H9 (cell line): Measurements from ENCODE around the gene TIMM23. TPM values are rescaled to one million over a fixed set of nuclear protein-coding genes. Genes with fewer than 3 reads are reported as not detected.

Source experiments
- DNase-seq: peaks from one replicate; pipeline ENCODE4 v3.0.0-alpha.2; 2017
- H2AFZ ChIP-seq: one replicate; pipeline ENCODE4 v1.6.1; 2013; ENCODE audit warnings: mild to moderate bottlenecking, low read length, control low read depth, moderate library complexity
- H2AK5ac ChIP-seq: 2 replicates; pipeline ENCODE4 v1.6.1; 2013; ENCODE audit warnings: low read length, control low read depth, mixed read lengths; ENCODE audit not compliant: insufficient read length
- H2BK120ac ChIP-seq: one replicate; pipeline ENCODE4 v1.6.1; 2013; ENCODE audit warnings: low read depth, mild to moderate bottlenecking, low read length, control low read depth, inconsistent platforms; ENCODE audit not compliant: poor library complexity, severe bottlenecking
- H2BK12ac ChIP-seq: 2 replicates; pipeline ENCODE4 v1.6.1; 2013; ENCODE audit warnings: low read length, control low read depth, mixed read lengths, low read depth; ENCODE audit not compliant: insufficient read length
- H2BK15ac ChIP-seq: 2 replicates; pipeline ENCODE4 v1.6.1; 2013; ENCODE audit warnings: low read depth, low read length, control low read depth
- H2BK20ac ChIP-seq: one replicate; pipeline ENCODE4 v1.6.1; 2013; ENCODE audit warnings: low read depth, mild to moderate bottlenecking, low read length, control low read depth, inconsistent platforms; ENCODE audit not compliant: poor library complexity, severe bottlenecking
- H2BK5ac ChIP-seq: 2 replicates; pipeline ENCODE4 v1.6.1; 2013; ENCODE audit warnings: low read length, control low read depth, mixed read lengths; ENCODE audit not compliant: insufficient read length
- H3K14ac ChIP-seq: 2 replicates; pipeline ENCODE4 v1.6.1; 2013; ENCODE audit warnings: low read length, control low read depth; ENCODE audit not compliant: insufficient read depth
- H3K18ac ChIP-seq: 2 replicates; pipeline ENCODE4 v1.6.1; 2013; ENCODE audit warnings: low read depth, mild to moderate bottlenecking, mixed read lengths, low read length, control low read depth; ENCODE audit not compliant: insufficient read length
- H3K23ac ChIP-seq: 2 replicates; pipeline ENCODE4 v1.6.1; 2013; ENCODE audit warnings: low read length, control low read depth, mixed read lengths, low read depth; ENCODE audit not compliant: insufficient read length
- H3K23me2 ChIP-seq: 2 replicates; pipeline ENCODE4 v1.6.1; 2013; ENCODE audit warnings: low read depth, mild to moderate bottlenecking, mixed read lengths, low read length, control low read depth; ENCODE audit not compliant: insufficient read length, poor library complexity, severe bottlenecking
- H3K27ac ChIP-seq: 2 replicates; pipeline ENCODE4 v1.5.1; 2013; ENCODE audit warnings: low read length, control low read depth, mixed read lengths, low read depth; ENCODE audit not compliant: insufficient read length
- H3K27me3 ChIP-seq: 2 replicates; pipeline ENCODE4 v1.6.1; 2013; ENCODE audit warnings: low read length, control low read depth, inconsistent platforms; ENCODE audit not compliant: insufficient read depth
- H3K4ac ChIP-seq: 2 replicates; pipeline ENCODE4 v1.6.1; 2013; ENCODE audit warnings: low read depth, mild to moderate bottlenecking, control low read depth, inconsistent platforms, low read length, moderate library complexity
- H3K4me1 ChIP-seq: 2 replicates; pipeline ENCODE4 v1.6.1; 2013; ENCODE audit warnings: low read length, control low read depth, inconsistent platforms; ENCODE audit not compliant: insufficient read depth
- H3K4me2 ChIP-seq: 2 replicates; pipeline ENCODE4 v1.6.1; 2013; ENCODE audit warnings: low read length, control low read depth, mixed read lengths; ENCODE audit not compliant: insufficient read length, insufficient read depth
- H3K56ac ChIP-seq: 2 replicates; pipeline ENCODE4 v1.6.1; 2013; ENCODE audit warnings: low read depth, mild to moderate bottlenecking, mixed read lengths, low read length, control low read depth; ENCODE audit not compliant: insufficient read length
- H3K79me1 ChIP-seq: 2 replicates; pipeline ENCODE4 v1.6.1; 2013; ENCODE audit warnings: low read depth, mild to moderate bottlenecking, moderate library complexity, low read length, control low read depth, inconsistent platforms; ENCODE audit not compliant: insufficient read depth, poor library complexity, severe bottlenecking
- H3K79me2 ChIP-seq: 2 replicates; pipeline ENCODE4 v1.6.1; 2013; ENCODE audit warnings: low read length, control low read depth, inconsistent platforms; ENCODE audit not compliant: insufficient read depth
- H3K9ac ChIP-seq: 2 replicates; pipeline ENCODE4 v1.6.1; 2013; ENCODE audit warnings: low read length, control low read depth, mixed read lengths; ENCODE audit not compliant: insufficient read length; ENCODE audit errors: extremely low read depth
- H3K9me3 ChIP-seq: one replicate; pipeline ENCODE4 v1.6.1; 2013; ENCODE audit warnings: low read depth, low read length, inconsistent platforms; ENCODE audit not compliant: control insufficient read depth
- H3T11ph ChIP-seq: one replicate; pipeline ENCODE4 v1.6.1; 2013; ENCODE audit warnings: mild to moderate bottlenecking, low read length, control low read depth, inconsistent platforms
- H4K20me1 ChIP-seq: one replicate; pipeline ENCODE4 v1.6.1; 2013; ENCODE audit not compliant: control insufficient read depth, insufficient read length, insufficient read depth
- H4K5ac ChIP-seq: 2 replicates; pipeline ENCODE4 v1.6.1; 2013; ENCODE audit warnings: low read depth, mild to moderate bottlenecking, mixed read lengths, low read length, control low read depth; ENCODE audit not compliant: insufficient read length
- H4K8ac ChIP-seq: replicated peaks from 2 replicates; pipeline ENCODE4 v1.6.1; 2013; ENCODE audit warnings: low read length, control low read depth, mixed read lengths, low read depth; ENCODE audit not compliant: insufficient read length
- H4K91ac ChIP-seq: 2 replicates; pipeline ENCODE4 v1.6.1; 2013; ENCODE audit warnings: low read depth, mild to moderate bottlenecking, moderate library complexity, mixed read lengths, low read length, control low read depth; ENCODE audit not compliant: insufficient read length
- H3K27ac Mint-ChIP-seq, 3 experiments: 2 replicates in 2 of 3; 3 replicates in 1 of 3; pipeline ENCODE4 v1.8.0; 2020 to 2021; ENCODE audit warnings: mixed read lengths in 3 of 3, mild to moderate bottlenecking in 1 of 3, moderate library complexity in 1 of 3
- H3K27me3 Mint-ChIP-seq: 2 replicates; pipeline ENCODE4 v1.8.0; 2021; ENCODE audit warnings: low read depth, mild to moderate bottlenecking, moderate library complexity, mixed read lengths
- H3K36me3 Mint-ChIP-seq, 3 experiments: 2 replicates in 2 of 3; 3 replicates in 1 of 3; pipeline ENCODE4 v1.8.0; 2020 to 2021; ENCODE audit warnings: low read depth in 3 of 3, mixed read lengths in 3 of 3; ENCODE audit not compliant: insufficient read depth in 1 of 3
- H3K4me1 Mint-ChIP-seq, 2 experiments: 2 replicates each; pipeline ENCODE4 v1.8.0; 2020; ENCODE audit warnings: mixed read lengths in 2 of 2
- H3K4me3 Mint-ChIP-seq, 2 experiments: 2 replicates in 1 of 2; 3 replicates in 1 of 2; pipeline ENCODE4 v1.8.0; 2020 to 2021; ENCODE audit warnings: mild to moderate bottlenecking in 2 of 2, mixed read lengths in 2 of 2, moderate library complexity in 1 of 2
- H3K9me3 Mint-ChIP-seq, 2 experiments: 2 replicates in 1 of 2; 3 replicates in 1 of 2; pipeline ENCODE4 v1.8.0; 2020; ENCODE audit warnings: mild to moderate bottlenecking in 2 of 2, mixed read lengths in 2 of 2, moderate library complexity in 1 of 2
- CTCF ChIP-seq: fragments of 200-600 bp; sonication (generic); conservative IDR thresholded peaks from 3 replicates; pipeline ENCODE4 v1.8.0; 2021; ENCODE audit warnings: antibody characterized with exemption, mild to moderate bottlenecking
- WGBS: extraction: QIAGEN DNeasy Blood & Tissue Kit; methylation state at CpG from one replicate; pipeline ENCODE4 v1.1.7; 2013; ENCODE audit warnings: missing lambda C conversion rate, low lambda C conversion rate, mixed read lengths; ENCODE audit not compliant: insufficient read length; ENCODE audit errors: extremely low coverage; 5-methylcytosine and 5-hydroxymethylcytosine counted together
- total RNA-seq: library from RNA; stranded (reverse); gene quantifications from 2 replicates; pipeline ENCODE4 v1.2.1, GENCODE V29; 2021

TIMM23 gene
- total RNA-seq, 1 experiment from 2014 or later: 105 TPM

- H3K23ac ChIP-seq: no peak overlapping the region
- peaks cover 3% of the 10 kb centered on the region for H3K79me1 ChIP-seq
- no peak overlapping the region for H3T11ph ChIP-seq
- H3K27ac Mint-ChIP-seq: no peak overlapping the region; a peak in 1 of 7 replicates
- DNase-seq: no peak
- H2BK20ac ChIP-seq: no peak overlapping the region
- H3K4me1 ChIP-seq: no peaks in the 10 kb centered on the region; the same call in 1 of the 2 replicates
- H3K23me2 ChIP-seq: no peaks in the 10 kb centered on the region
- H3K27me3 ChIP-seq: no peaks in the 10 kb centered on the region
- H3K27ac ChIP-seq: no peak overlapping the region
- no peak overlapping the region for H3K4me2 ChIP-seq
- no peak overlapping the region for H3K56ac ChIP-seq
- no peaks in the 10 kb centered on the region for H3K27me3 Mint-ChIP-seq
- H3K4ac ChIP-seq: no peak overlapping the region
- no peaks in the 10 kb centered on the region for H4K20me1 ChIP-seq
- H3K14ac ChIP-seq: no peak overlapping the region
- H3K79me2 ChIP-seq: peaks cover 6% of the 10 kb centered on the region; the same call in 1 of the 2 replicates
- H2BK5ac ChIP-seq: no peak overlapping the region
- no peak overlapping the region for H2BK120ac ChIP-seq
- no peak overlapping the region for H3K9ac ChIP-seq
- no peak overlapping the region for H2BK15ac ChIP-seq
- no peaks in the 10 kb centered on the region for H3K9me3 Mint-ChIP-seq
- no peak overlapping the region for H4K8ac ChIP-seq
- no peak overlapping the region for H2BK12ac ChIP-seq
- H3K4me3 Mint-ChIP-seq: no peak overlapping the region
- H3K9me3 ChIP-seq: no peaks in the 10 kb centered on the region
- H4K5ac ChIP-seq: no peak overlapping the region
- H3K18ac ChIP-seq: no peak overlapping the region
- H2AFZ ChIP-seq: no peak overlapping the region
- H2AK5ac ChIP-seq: no peak overlapping the region
- H3K36me3 Mint-ChIP-seq: peaks cover 3 to 18% (median 11%) of the 10 kb centered on the region in 3 experiments; a peak in 6 of 7 replicates
- H3K4me1 Mint-ChIP-seq: peaks cover 17 to 28% of the 10 kb centered on the region in 2 experiments
- no peak for TF ChIP-seq CTCF
- H4K91ac ChIP-seq: no peak overlapping the region
- WGBS: no CpG with 5 or more reads among the region's 2 CpGs
Observed at GRCh38 chr10:46018453-46019176, 46.3 kb downstream of the TIMM23 start.
